Dermis blood vessel endothelial cell (primary cell): ENCODE measurements around the gene FNDC3B. TPM values are rescaled to one million over a fixed set of nuclear protein-coding genes. Genes with fewer than 3 reads are reported as not detected.
A peak's percentile ranks its signal among the peaks of the same experiment; 100 is the strongest.

ENCODE experiments used
- DNase-seq: peaks from one replicate; pipeline ENCODE4 v3.0.0; 2010
- total RNA-seq: library from RNA; depleted of rRNA; stranded (reverse); fragments of >200 nt; gene quantifications from 2 replicates; pipeline ENCODE4 v1.2.3, GENCODE V29; 2014

Gene FNDC3B
- total RNA-seq, 1 donor from 2014 or later: 126 TPM

GRCh38 chr3:172195407-172195754 lies 156.0 kb downstream of the FNDC3B start:
- no peak for DNase-seq

- DNase-seq: no peak
These were observed 158.0 kb downstream of the FNDC3B start for GRCh38 chr3:172197344-172197743.

- DNase-seq: no peak
These were observed 159.1 kb downstream of the FNDC3B start for GRCh38 chr3:172198428-172198827.

GRCh38 chr3:172199850-172200369 lies 160.5 kb downstream of the FNDC3B start:
- no peak for DNase-seq

- peak; percentile 92 for DNase-seq
These were observed 161.9 kb downstream of the FNDC3B start for GRCh38 chr3:172201136-172201869.

- peak; percentile 46 for DNase-seq
These were observed 162.5 kb downstream of the FNDC3B start for GRCh38 chr3:172201870-172202236.

GRCh38 chr3:172202797-172203196 lies 163.4 kb downstream of the FNDC3B start:
- no peak for DNase-seq

GRCh38 chr3:172203522-172204258 lies 164.3 kb downstream of the FNDC3B start:
- no peak for DNase-seq

- no peak for DNase-seq
These were observed 165.3 kb downstream of the FNDC3B start for GRCh38 chr3:172204716-172205115.

GRCh38 chr3:172208586-172209332 lies 169.4 kb downstream of the FNDC3B start:
- DNase-seq: peak; percentile 33

- DNase-seq: no peak
These were observed 170.2 kb downstream of the FNDC3B start for GRCh38 chr3:172209333-172210321.

- no peak for DNase-seq
These were observed 171.0 kb downstream of the FNDC3B start for GRCh38 chr3:172210355-172210754.

GRCh38 chr3:172211123-172211522 lies 171.7 kb downstream of the FNDC3B start:
- no peak for DNase-seq

- DNase-seq: no peak
These were observed 173.8 kb downstream of the FNDC3B start for GRCh38 chr3:172213200-172213599.

GRCh38 chr3:172213904-172214303 lies 174.5 kb downstream of the FNDC3B start:
- DNase-seq: no peak

GRCh38 chr3:172216267-172216666 lies 176.9 kb downstream of the FNDC3B start:
- no peak for DNase-seq

GRCh38 chr3:172216911-172217310 lies 177.5 kb downstream of the FNDC3B start:
- DNase-seq: no peak

GRCh38 chr3:172217877-172218276 lies 178.5 kb downstream of the FNDC3B start:
- peak; percentile 39 for DNase-seq

GRCh38 chr3:172218350-172219323 lies 179.3 kb downstream of the FNDC3B start:
- peak; percentile 51 for DNase-seq

GRCh38 chr3:172219750-172220149 lies 180.4 kb downstream of the FNDC3B start:
- DNase-seq: no peak

GRCh38 chr3:172221547-172221946 lies 182.2 kb downstream of the FNDC3B start:
- no peak for DNase-seq
